Measurements from ENCODE around the gene CASP2.
"Not testable (repeated sequence)": the region's sequence is repeated elsewhere in the genome, so short reads cannot be mapped to it uniquely, and the experiment has no call there.

The CASP2 gene

GRCh38 chr7:143285806-143286521 is 2.2 kb upstream of the CASP2 start:
- no peak overlapping the region for H3K27ac ChIP-seq
- TF ChIP-seq ZFX (IDR thresholded peaks at IDR 0.05) (no peak), CTCF (conservative IDR thresholded peaks at IDR 0.05) (no peak)

GRCh38 chr7:143286522-143286890 is 1.6 kb upstream of the CASP2 start:
- TF ChIP-seq ZFX (IDR thresholded peaks at IDR 0.05) (no peak), CTCF (conservative IDR thresholded peaks at IDR 0.05) (no peak)

DNA sequence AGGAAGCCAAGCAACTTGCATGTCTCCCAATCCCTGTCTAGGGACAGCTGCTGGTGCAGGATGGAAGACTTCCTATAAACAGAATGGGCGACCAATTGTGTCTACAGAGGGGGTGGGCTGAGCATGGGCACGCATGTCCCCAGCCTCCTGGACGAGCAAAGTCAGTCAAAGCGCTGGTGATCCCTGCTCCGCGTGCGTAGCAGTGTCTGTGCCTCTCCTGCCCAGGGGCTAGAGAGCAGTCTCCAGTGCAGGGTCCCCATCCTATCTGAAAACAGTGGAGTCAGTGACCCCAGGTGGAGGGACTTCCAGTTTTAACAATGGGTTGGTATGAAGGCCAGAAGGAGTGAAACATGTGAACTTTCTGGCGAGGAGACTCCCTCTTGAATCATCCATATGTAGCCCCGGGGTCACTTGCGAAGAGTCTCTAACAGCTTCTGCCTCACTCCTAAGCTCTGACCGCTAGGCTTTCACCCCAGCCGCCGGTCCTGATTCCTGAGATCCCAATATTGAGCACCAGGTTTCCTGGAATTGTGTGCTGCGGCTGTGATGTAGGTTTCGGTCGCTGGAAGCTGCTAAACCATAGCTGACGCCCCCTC is 714 bp upstream of the CASP2 start:
- H3K27ac ChIP-seq, result peak overlapping the region; percentile 85
- TF ChIP-seq CTCF (conservative IDR thresholded peaks at IDR 0.05) (no peak), ZFX (IDR thresholded peaks at IDR 0.05) (no peak)

More at GRCh38 chr7:143286522-143286890, 1.6 kb upstream of the CASP2 start:
- H3K27ac ChIP-seq, result no peak overlapping the region

GRCh38 chr7:143288836-143289235 is 685 bp downstream of the CASP2 start:
- TF ChIP-seq CTCF (conservative IDR thresholded peaks at IDR 0.05), result no peak
- TF ChIP-seq ZFX (IDR thresholded peaks at IDR 0.05), result no peak
- peak overlapping the region; percentile 85 for H3K27ac ChIP-seq

DNA sequence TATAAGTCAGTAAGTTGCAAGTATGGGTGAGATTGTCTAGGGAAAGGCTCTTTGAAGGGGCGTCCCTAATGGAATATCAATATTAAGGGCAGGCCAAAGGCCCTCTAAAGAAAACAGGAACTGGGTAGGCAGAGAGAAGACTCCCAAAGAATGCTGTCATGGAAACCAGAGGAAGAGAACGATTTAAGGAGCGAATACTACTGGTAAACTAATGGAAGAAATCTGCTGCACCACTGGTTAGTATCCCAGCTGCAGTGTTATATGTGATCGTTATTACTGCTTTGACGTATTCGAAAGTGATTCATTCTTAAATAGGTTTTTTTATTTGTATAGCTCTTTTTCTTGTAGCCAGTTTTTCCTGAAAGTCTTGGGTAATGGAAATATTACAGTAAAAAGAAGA is 1.3 kb downstream of the CASP2 start:
- H3K27ac ChIP-seq, result no peak overlapping the region
- TF ChIP-seq ZFX (IDR thresholded peaks at IDR 0.05), result no peak
- no peak for TF ChIP-seq CTCF (conservative IDR thresholded peaks at IDR 0.05)

DNA sequence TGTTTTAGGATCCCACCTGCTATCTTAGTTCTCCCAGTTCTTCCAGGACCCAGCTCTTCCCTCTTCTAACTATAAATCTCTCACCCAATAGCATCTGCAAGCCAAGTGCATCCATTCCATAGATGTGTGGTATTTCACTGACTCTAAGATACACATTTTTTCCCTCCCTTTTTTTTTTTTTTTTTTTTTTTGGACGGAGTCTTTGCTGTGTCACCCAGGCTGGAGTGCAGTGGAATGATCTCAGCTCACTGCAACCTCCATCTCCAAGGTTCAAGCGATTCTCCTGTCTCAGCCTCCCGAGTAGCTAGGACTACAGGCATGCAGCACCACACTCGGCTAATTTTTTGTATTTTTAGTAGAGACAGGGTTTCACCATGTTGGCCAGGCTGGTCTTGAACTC is 1.7 kb downstream of the CASP2 start:
- H3K27ac ChIP-seq, result not testable (repeated sequence)

- TF ChIP-seq CTCF (conservative IDR thresholded peaks at IDR 0.05) (no peak), ZFX (IDR thresholded peaks at IDR 0.05) (no peak)
- H3K27ac ChIP-seq, result no peak overlapping the region
Measured at GRCh38 chr7:143290293-143290692, 2.1 kb downstream of the CASP2 start.

DNA sequence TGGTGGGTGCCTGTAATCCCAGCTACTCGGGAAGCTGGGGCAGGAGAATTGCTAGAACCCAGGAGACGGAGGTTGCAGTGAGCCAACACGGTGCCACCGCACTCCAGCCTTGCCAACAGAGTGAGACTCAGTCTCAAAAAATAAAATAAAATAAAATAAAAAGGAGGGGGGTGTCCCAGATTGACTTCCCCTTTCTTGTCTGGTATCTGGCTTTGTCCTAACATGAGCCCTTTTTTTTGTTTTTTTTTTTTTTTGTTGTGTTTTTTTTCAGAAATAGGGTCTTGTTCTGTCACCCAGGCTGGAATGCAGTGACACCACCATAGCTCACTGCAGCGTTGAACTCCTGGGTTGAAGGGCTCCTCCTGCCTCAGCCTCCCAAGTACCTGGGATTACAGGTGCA is 4.7 kb downstream of the CASP2 start:
- no peak for TF ChIP-seq ZFX (IDR thresholded peaks at IDR 0.05)
- no peak overlapping the region for H3K27ac ChIP-seq

Measured in C4-2B (cell line).